Testis (tissue), 2 donors: ENCODE measurements around the gene PCYOX1L.

Source experiments
- CTCF ChIP-seq, 3 experiments: fragments of 450-650 bp in 2 of 3; fragments of 200-600 bp in 1 of 3; sonication (generic) in 1 of 3; IDR thresholded peaks; one replicate each; pipeline ENCODE4 v1.5.1; 2016 to 2019; ENCODE audit warnings: antibody characterized with exemption in 3 of 3, mild to moderate bottlenecking in 2 of 3, moderate library complexity in 1 of 3
- POLR2A ChIP-seq: fragments of 450-650 bp; IDR thresholded peaks from one replicate; pipeline ENCODE4 v1.6.1; 2017; ENCODE audit warnings: antibody characterized with exemption, mild to moderate bottlenecking, moderate library complexity

- TF ChIP-seq CTCF (IDR thresholded peaks at IDR 0.05) (no peak), POLR2A (no peak)
Measured at GRCh38 chr5:149325166-149325735, 32.6 kb upstream of the PCYOX1L start.
